Activated naive CD4-positive, alpha-beta T cell treated with anti-CD3 and anti-CD28 coated beads for 36 hours (primary cell): Measurements from ENCODE around the gene WDR64. TPM values are rescaled to one million over a fixed set of nuclear protein-coding genes. Genes with fewer than 3 reads are reported as not detected.

Source experiments
- total RNA-seq, 2 experiments: library from RNA; stranded (reverse); gene quantifications; one replicate each; pipeline ENCODE4 v1.2.3, GENCODE V29; 2021

The WDR64 gene
- total RNA-seq, 2 experiments from 2014 or later: not detected

Other genes with a start within 250 kb of the WDR64 start
- gene FH, start 132.5 kb upstream of the WDR64 start, total RNA-seq: 10 to 100 TPM; 91.6 to 95.4 TPM
- gene KMO, start 119.9 kb upstream of the WDR64 start, total RNA-seq: not detected
- 10 to 100 TPM; 19.9 to 21.1 TPM for gene CHML, start 11.9 kb upstream of the WDR64 start, total RNA-seq
- gene OPN3, start 11.9 kb upstream of the WDR64 start, total RNA-seq: 1 to 10 TPM; 7.7 to 9.0 TPM
- gene EXO1, start 195.9 kb downstream of the WDR64 start, total RNA-seq: 10 to 100 TPM; 55.3 to 59.6 TPM